Uterus (tissue), 4 donors: ENCODE data around the gene INSRR. TPM values are rescaled to one million over a fixed set of nuclear protein-coding genes. Genes with fewer than 3 reads are reported as not detected.

Experiments used
- DNase-seq, 2 donors: peaks; one replicate each; pipeline ENCODE4 v3.0.0-alpha.2; 2019 to 2020
- H3K27ac ChIP-seq, 2 donors: fragments of 200-600 bp; sonication (generic); 1 replicate in 1 of 2; 2 replicates in 1 of 2; pipeline ENCODE4 v1.5.1; 2016 to 2018
- H3K27me3 ChIP-seq, 2 donors: fragments of 200-600 bp; sonication (generic); one replicate each; pipeline ENCODE4 v1.5.1; 2018 to 2019; ENCODE audit warnings: control low read depth in 1 of 2
- H3K36me3 ChIP-seq, 2 donors: fragments of 200-600 bp; sonication (generic); one replicate each; pipeline ENCODE4 v1.5.1; 2019; ENCODE audit warnings: control low read depth in 1 of 2
- H3K4me1 ChIP-seq, 2 donors: fragments of 200-600 bp; sonication (generic); one replicate each; pipeline ENCODE4 v1.5.1; 2018 to 2019; ENCODE audit warnings: control low read depth in 1 of 2
- H3K4me3 ChIP-seq, 2 donors: fragments of 200-600 bp; sonication (generic); 1 replicate in 1 of 2; 2 replicates in 1 of 2; pipeline ENCODE4 v1.5.1; 2018 to 2019; ENCODE audit warnings: mild to moderate bottlenecking in 1 of 2
- H3K9me3 ChIP-seq, 2 donors: fragments of 200-600 bp; sonication (generic); one replicate each; pipeline ENCODE4 v1.5.1; 2019; ENCODE audit warnings: control low read depth in 1 of 2
- CTCF ChIP-seq, 4 experiments: fragments of 200-600 bp in 2 of 4; fragments of 450-650 bp in 2 of 4; sonication (generic) in 2 of 4; IDR thresholded peaks; one replicate each; pipeline ENCODE4 v1.5.1; 2016 to 2019; ENCODE audit warnings: antibody characterized with exemption in 4 of 4, mild to moderate bottlenecking in 2 of 4, moderate library complexity in 1 of 4
- POLR2A ChIP-seq, 2 donors: fragments of 450-650 bp; IDR thresholded peaks; one replicate each; pipeline ENCODE4 v1.6.1; 2016; ENCODE audit warnings: antibody characterized with exemption in 2 of 2, mild to moderate bottlenecking in 1 of 2, moderate library complexity in 1 of 2
- intact Hi-C: fragments of 100-400 bp; cut with DNase I; formaldehyde crosslinking; loops from one replicate; pipeline ENCODE4 v1.15.1; 2023; ENCODE audit warnings: low total_unique reads
- total RNA-seq, 4 donors: library from RNA; depleted of rRNA in 3 of 4; stranded (reverse); fragments of >200 nt in 3 of 4; gene quantifications; one replicate each; pipeline versions ENCODE4 v1.1.0 to v1.2.4, GENCODE V29; 2014 to 2023
- donor health status: DM: yes; HTN: yes; CAD: no.

INSRR gene
- total RNA-seq, 4 donors from 2014 or later = 1.2 TPM; not detected in 3

GRCh38 chr1:156859523-156860112 is 701 bp upstream of the INSRR start:
- H3K4me3 ChIP-seq = peak overlapping the region; percentile 14 to 41
- DNase-seq = peak in 1 of 2 donors; percentile 32
- H3K4me1 ChIP-seq = peaks cover 0 to 21% of the 10 kb centered on the region in 2 donors
- peaks cover 0 to 5% of the 10 kb centered on the region in 2 donors for H3K27me3 ChIP-seq
- no peaks in the 10 kb centered on the region for H3K9me3 ChIP-seq
- intact Hi-C loops = no loop called here
- TF ChIP-seq CTCF (IDR thresholded peaks at IDR 0.05) (no peak), POLR2A (IDR thresholded peaks at IDR 0.05) (peak in 1 of 2 donors; percentile 3)
- peak overlapping the region in 1 of 2 donors; percentile 63 for H3K27ac ChIP-seq
- H3K36me3 ChIP-seq = no peaks in the 10 kb centered on the region

GRCh38 chr1:156858555-156858956 is 361 bp downstream of the INSRR start:
- no peak for DNase-seq
- Histone ChIP-seq H3K27ac (peak overlapping the region in 1 of 2 donors; percentile 4), H3K27me3 (peaks cover 0 to 5% of the 10 kb centered on the region in 2 donors), H3K36me3 (no peaks in the 10 kb centered on the region), H3K9me3 (no peaks in the 10 kb centered on the region), H3K4me3 (peak overlapping the region in 1 of 2 donors; percentile 41), H3K4me1 (peaks cover 0 to 21% of the 10 kb centered on the region in 2 donors)
- intact Hi-C loops = no loop called here
- TF ChIP-seq POLR2A (IDR thresholded peaks at IDR 0.05) (no peak), CTCF (IDR thresholded peaks at IDR 0.05) (no peak)

GRCh38 chr1:156857532-156857931 is 1.4 kb downstream of the INSRR start:
- H3K36me3 ChIP-seq = no peaks in the 10 kb centered on the region
- intact Hi-C loops = no loop called here
- TF ChIP-seq POLR2A (IDR thresholded peaks at IDR 0.05) (no peak), CTCF (IDR thresholded peaks at IDR 0.05) (no peak)
- no peaks in the 10 kb centered on the region for H3K9me3 ChIP-seq
- H3K27ac ChIP-seq = no peak overlapping the region
- no peak for DNase-seq
- H3K4me3 ChIP-seq = no peak overlapping the region
- H3K27me3 ChIP-seq = peaks cover 0 to 5% of the 10 kb centered on the region in 2 donors
- peaks cover 0 to 21% of the 10 kb centered on the region in 2 donors for H3K4me1 ChIP-seq

- no peak for TF ChIP-seq CTCF (IDR thresholded peaks at IDR 0.05)
- no peak for TF ChIP-seq POLR2A (IDR thresholded peaks at IDR 0.05)
- DNase-seq = no peak
- H3K9me3 ChIP-seq = no peaks in the 10 kb centered on the region
- H3K27ac ChIP-seq = no peak overlapping the region
- peaks cover 0 to 21% of the 10 kb centered on the region in 2 donors for H3K4me1 ChIP-seq
- no peaks in the 10 kb centered on the region for H3K36me3 ChIP-seq
- peaks cover 0 to 3% of the 10 kb centered on the region in 2 donors for H3K27me3 ChIP-seq
- intact Hi-C loops = no loop called here
- no peak overlapping the region for H3K4me3 ChIP-seq
Observed at GRCh38 chr1:156856282-156856785, 2.6 kb downstream of the INSRR start.

- no peak for DNase-seq
- Histone ChIP-seq H3K36me3 (no peaks in the 10 kb centered on the region), H3K4me1 (peaks cover 0 to 10% of the 10 kb centered on the region in 2 donors), H3K27me3 (no peaks in the 10 kb centered on the region), H3K27ac (no peak overlapping the region), H3K4me3 (no peak overlapping the region), H3K9me3 (no peaks in the 10 kb centered on the region)
- intact Hi-C loops = no loop called here
- TF ChIP-seq CTCF (IDR thresholded peaks at IDR 0.05) = no peak
- TF ChIP-seq POLR2A (IDR thresholded peaks at IDR 0.05) = no peak
Observed at GRCh38 chr1:156854634-156855033, 4.3 kb downstream of the INSRR start.
